ENCODE results near the gene DHRSX. TPM values are rescaled to one million over a fixed set of nuclear protein-coding genes. Genes with fewer than 3 reads are reported as not detected.

Gene DHRSX
- total and polyA plus RNA-seq, 9 donors = 12.2 to 25.9 (median 20.4) TPM

GRCh38 chrX:2226906-2227656 lies 273.7 kb downstream of the DHRSX start:
- TF ChIP-seq, protein P1, sequence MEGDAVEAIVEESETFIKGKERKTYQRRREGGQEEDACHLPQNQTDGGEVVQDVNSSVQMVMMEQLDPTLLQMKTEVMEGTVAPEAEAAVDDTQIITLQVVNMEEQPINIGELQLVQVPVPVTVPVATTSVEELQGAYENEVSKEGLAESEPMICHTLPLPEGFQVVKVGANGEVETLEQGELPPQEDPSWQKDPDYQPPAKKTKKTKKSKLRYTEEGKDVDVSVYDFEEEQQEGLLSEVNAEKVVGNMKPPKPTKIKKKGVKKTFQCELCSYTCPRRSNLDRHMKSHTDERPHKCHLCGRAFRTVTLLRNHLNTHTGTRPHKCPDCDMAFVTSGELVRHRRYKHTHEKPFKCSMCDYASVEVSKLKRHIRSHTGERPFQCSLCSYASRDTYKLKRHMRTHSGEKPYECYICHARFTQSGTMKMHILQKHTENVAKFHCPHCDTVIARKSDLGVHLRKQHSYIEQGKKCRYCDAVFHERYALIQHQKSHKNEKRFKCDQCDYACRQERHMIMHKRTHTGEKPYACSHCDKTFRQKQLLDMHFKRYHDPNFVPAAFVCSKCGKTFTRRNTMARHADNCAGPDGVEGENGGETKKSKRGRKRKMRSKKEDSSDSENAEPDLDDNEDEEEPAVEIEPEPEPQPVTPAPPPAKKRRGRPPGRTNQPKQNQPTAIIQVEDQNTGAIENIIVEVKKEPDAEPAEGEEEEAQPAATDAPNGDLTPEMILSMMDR (IDR thresholded peaks at IDR 0.05) = no peak
- TF ChIP-seq POLR2A (IDR thresholded peaks at IDR 0.05) = no peak
- TF ChIP-seq EP300 (IDR thresholded peaks at IDR 0.05) = no peak
- no peak for DNase-seq
- intact Hi-C loops (cut with DNase I) = no loop called here
- Histone ChIP-seq H3K9me3 (peaks cover 0 to 4% of the 10 kb centered on the region in 2 donors), H3K4me3 (no peak overlapping the region), H3K36me3 (no peaks in the 10 kb centered on the region), H3K27me3 (no peaks in the 10 kb centered on the region), H3K27ac (no peak overlapping the region), H3K4me1 (ENCODE audit: insufficient read depth) (no peaks in the 10 kb centered on the region)
- WGBS, 3 donors = 94 to 97% (median 95%) methylated on average over 6 of the region's 6 CpGs

GRCh38 chrX:2226182-2226581 lies 274.6 kb downstream of the DHRSX start:
- intact Hi-C loops (cut with DNase I) = no loop called here
- no peaks in the 10 kb centered on the region for H3K4me1 ChIP-seq (ENCODE audit: insufficient read depth)
- no peaks in the 10 kb centered on the region for H3K36me3 ChIP-seq
- H3K4me3 ChIP-seq = no peak overlapping the region
- TF ChIP-seq, protein P1 (IDR thresholded peaks at IDR 0.05) = no peak
- TF ChIP-seq POLR2A (IDR thresholded peaks at IDR 0.05) (no peak), EP300 (IDR thresholded peaks at IDR 0.05) (no peak)
- H3K27ac ChIP-seq = no peak overlapping the region
- no peak for DNase-seq
- peaks cover 1 to 4% of the 10 kb centered on the region in 2 donors for H3K9me3 ChIP-seq
- WGBS, 3 donors = 80 to 98% (median 89%) methylated on average over 9 of the region's 9 CpGs
- no peaks in the 10 kb centered on the region for H3K27me3 ChIP-seq

DNA sequence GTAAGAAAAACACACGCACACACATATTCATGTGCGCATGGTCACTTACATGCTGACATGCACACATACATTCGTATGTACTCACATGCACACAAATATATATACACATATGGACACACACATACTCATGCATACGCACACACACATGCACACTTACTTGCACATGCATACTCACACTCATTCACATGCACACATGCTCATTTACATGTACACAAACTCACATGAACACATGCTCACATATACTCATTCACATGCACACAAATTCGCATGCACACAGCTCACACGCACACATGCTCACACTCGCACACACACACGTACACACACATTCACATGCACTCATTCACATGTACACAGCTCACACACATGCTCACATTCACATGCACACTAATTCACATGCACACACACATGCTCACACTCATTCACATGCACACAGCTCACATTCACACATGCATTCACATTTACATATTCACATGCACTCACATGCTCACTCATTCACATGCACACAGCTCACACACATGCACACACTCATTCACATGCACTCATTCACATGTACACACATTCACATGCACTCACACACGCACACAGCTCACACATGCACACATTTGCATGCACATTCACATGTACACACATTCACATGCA lies 276.1 kb downstream of the DHRSX start:
- Histone ChIP-seq H3K36me3 (no peaks in the 10 kb centered on the region), H3K9me3 (peaks cover 4 to 10% of the 10 kb centered on the region in 2 donors), H3K27me3 (no peaks in the 10 kb centered on the region), H3K4me3 (no peak overlapping the region), H3K27ac (no peak overlapping the region), H3K4me1 (ENCODE audit: insufficient read depth) (no peaks in the 10 kb centered on the region)
- intact Hi-C loops (cut with DNase I) = no loop called here
- 95 to 98% (median 95%) methylated on average over 9 of the region's 9 CpGs for WGBS, 3 donors
- TF ChIP-seq EP300 (IDR thresholded peaks at IDR 0.05) (no peak), POLR2A (IDR thresholded peaks at IDR 0.05) (no peak)
- TF ChIP-seq, protein P1 (IDR thresholded peaks at IDR 0.05) = no peak
- DNase-seq = no peak

GRCh38 chrX:2224161-2224560 lies 276.6 kb downstream of the DHRSX start:
- Histone ChIP-seq H3K36me3 (no peaks in the 10 kb centered on the region), H3K27me3 (no peaks in the 10 kb centered on the region)

More at GRCh38 chrX:2224161-2224560, 276.6 kb downstream of the DHRSX start:
- TF ChIP-seq EP300 (IDR thresholded peaks at IDR 0.05) (no peak), POLR2A (IDR thresholded peaks at IDR 0.05) (no peak)
- TF ChIP-seq, protein P1 (IDR thresholded peaks at IDR 0.05) = no peak
- WGBS, 3 donors = 80 to 91% (median 82%) methylated on average over 7 of the region's 7 CpGs
- intact Hi-C loops (cut with DNase I) = no loop called here
- Histone ChIP-seq H3K4me3 (no peak overlapping the region), H3K9me3 (peaks cover 4 to 14% of the 10 kb centered on the region in 2 donors), H3K27ac (no peak overlapping the region), H3K4me1 (ENCODE audit: insufficient read depth) (no peaks in the 10 kb centered on the region)
- no peak for DNase-seq
